HepG2 (cell line): ENCODE data around the gene TMEM14A. TPM values are rescaled to one million over a fixed set of nuclear protein-coding genes. Genes with fewer than 3 reads are reported as not detected.
A peak's percentile ranks its signal among the peaks of the same experiment; 100 is the strongest.

ENCODE experiments used
- EED ChIP-seq: sonication (generic); formaldehyde crosslinking; IDR thresholded peaks from 2 replicates; pipeline ENCODE4 v1.5.0; 2020; ENCODE audit warnings: mild to moderate bottlenecking, missing genetic modification reagents
- SMAD9 ChIP-seq: sonication (generic); formaldehyde crosslinking; IDR thresholded peaks from 2 replicates; pipeline ENCODE4 v1.5.1; 2020; ENCODE audit warnings: mild to moderate bottlenecking, missing genetic modification reagents
- ZNF224 ChIP-seq: sonication (generic); formaldehyde crosslinking; IDR thresholded peaks from 2 replicates; pipeline ENCODE4 v1.5.0; 2020; ENCODE audit warnings: mild to moderate bottlenecking, missing genetic modification reagents
- polyA plus RNA-seq, 8 experiments: library from polyadenylated mRNA; depleted of rRNA in 3 of 8; stranded (reverse) in 7 of 8; unstranded in 1 of 8; fragments of >200 nt; fragmentation: Illumina TruSeq in 4 of 8; extraction: Trizol in 4 of 8; gene quantifications; 2 replicates each; pipeline versions ENCODE4 v1.2.1 to v1.2.3, GENCODE V29; 2011 to 2016; ENCODE audit warnings: low read depth in 4 of 8, missing spikeins in 1 of 8, mixed read lengths in 1 of 8; ENCODE audit not compliant: insufficient read depth in 1 of 8
- total RNA-seq, 5 experiments: library from RNA; depleted of rRNA; stranded (reverse); fragments of >200 nt; fragmentation: Illumina TruSeq; extraction: Trizol; gene quantifications; 2 replicates each; pipeline ENCODE4 v1.2.3, GENCODE V29; 2016; ENCODE audit warnings: low read depth in 1 of 5
- TF ChIP-seq, protein P1 (sequence below): sonication (generic); formaldehyde crosslinking; IDR thresholded peaks from 2 replicates; pipeline ENCODE4 v1.5.1; 2020; ENCODE audit warnings: mild to moderate bottlenecking, missing genetic modification reagents, borderline replicate concordance
- TF ChIP-seq, protein P2 (sequence below): sonication (generic); formaldehyde crosslinking; IDR thresholded peaks from 2 replicates; pipeline ENCODE4 v1.4.0; 2020; ENCODE audit warnings: mild to moderate bottlenecking, missing genetic modification reagents

The TMEM14A gene
- total and polyA plus RNA-seq, 2 of the 13 experiments (the other 11 are each of a cell fraction or from before 2014, with no cell fraction given): 24.6 to 73.7 TPM

DNA sequence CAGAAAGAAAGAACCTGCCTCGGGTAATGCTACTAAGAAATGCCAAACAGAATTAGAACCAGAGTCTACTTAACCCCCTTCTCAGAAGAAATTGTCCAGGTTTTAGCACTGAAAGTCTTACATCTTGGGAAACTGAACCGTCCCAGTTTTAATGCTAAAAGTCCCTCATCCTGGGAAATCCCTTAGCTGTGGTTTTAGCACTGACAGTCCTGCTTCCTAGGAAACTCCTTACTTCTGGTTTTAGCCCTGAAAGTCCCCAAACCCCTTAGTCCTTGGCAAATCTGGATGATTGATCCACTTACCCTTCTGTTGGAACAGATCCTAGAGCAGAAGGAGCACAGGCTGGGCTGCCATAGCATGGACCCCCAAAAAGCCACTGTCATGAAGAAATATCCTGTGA, 4.8 kb upstream of the TMEM14A start (continued):
- TF ChIP-seq, protein P1, sequence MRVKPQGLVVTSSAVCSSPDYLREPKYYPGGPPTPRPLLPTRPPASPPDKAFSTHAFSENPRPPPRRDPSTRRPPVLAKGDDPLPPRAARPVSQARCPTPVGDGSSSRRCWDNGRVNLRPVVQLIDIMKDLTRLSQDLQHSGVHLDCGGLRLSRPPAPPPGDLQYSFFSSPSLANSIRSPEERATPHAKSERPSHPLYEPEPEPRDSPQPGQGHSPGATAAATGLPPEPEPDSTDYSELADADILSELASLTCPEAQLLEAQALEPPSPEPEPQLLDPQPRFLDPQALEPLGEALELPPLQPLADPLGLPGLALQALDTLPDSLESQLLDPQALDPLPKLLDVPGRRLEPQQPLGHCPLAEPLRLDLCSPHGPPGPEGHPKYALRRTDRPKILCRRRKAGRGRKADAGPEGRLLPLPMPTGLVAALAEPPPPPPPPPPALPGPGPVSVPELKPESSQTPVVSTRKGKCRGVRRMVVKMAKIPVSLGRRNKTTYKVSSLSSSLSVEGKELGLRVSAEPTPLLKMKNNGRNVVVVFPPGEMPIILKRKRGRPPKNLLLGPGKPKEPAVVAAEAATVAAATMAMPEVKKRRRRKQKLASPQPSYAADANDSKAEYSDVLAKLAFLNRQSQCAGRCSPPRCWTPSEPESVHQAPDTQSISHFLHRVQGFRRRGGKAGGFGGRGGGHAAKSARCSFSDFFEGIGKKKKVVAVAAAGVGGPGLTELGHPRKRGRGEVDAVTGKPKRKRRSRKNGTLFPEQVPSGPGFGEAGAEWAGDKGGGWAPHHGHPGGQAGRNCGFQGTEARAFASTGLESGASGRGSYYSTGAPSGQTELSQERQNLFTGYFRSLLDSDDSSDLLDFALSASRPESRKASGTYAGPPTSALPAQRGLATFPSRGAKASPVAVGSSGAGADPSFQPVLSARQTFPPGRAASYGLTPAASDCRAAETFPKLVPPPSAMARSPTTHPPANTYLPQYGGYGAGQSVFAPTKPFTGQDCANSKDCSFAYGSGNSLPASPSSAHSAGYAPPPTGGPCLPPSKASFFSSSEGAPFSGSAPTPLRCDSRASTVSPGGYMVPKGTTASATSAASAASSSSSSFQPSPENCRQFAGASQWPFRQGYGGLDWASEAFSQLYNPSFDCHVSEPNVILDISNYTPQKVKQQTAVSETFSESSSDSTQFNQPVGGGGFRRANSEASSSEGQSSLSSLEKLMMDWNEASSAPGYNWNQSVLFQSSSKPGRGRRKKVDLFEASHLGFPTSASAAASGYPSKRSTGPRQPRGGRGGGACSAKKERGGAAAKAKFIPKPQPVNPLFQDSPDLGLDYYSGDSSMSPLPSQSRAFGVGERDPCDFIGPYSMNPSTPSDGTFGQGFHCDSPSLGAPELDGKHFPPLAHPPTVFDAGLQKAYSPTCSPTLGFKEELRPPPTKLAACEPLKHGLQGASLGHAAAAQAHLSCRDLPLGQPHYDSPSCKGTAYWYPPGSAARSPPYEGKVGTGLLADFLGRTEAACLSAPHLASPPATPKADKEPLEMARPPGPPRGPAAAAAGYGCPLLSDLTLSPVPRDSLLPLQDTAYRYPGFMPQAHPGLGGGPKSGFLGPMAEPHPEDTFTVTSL (CRISPR knock-in tag): no peak
- no peak for TF ChIP-seq ZNF224 (CRISPR knock-in tag)
- no peak for TF ChIP-seq SMAD9 (CRISPR knock-in tag)
- TF ChIP-seq, protein P2, sequence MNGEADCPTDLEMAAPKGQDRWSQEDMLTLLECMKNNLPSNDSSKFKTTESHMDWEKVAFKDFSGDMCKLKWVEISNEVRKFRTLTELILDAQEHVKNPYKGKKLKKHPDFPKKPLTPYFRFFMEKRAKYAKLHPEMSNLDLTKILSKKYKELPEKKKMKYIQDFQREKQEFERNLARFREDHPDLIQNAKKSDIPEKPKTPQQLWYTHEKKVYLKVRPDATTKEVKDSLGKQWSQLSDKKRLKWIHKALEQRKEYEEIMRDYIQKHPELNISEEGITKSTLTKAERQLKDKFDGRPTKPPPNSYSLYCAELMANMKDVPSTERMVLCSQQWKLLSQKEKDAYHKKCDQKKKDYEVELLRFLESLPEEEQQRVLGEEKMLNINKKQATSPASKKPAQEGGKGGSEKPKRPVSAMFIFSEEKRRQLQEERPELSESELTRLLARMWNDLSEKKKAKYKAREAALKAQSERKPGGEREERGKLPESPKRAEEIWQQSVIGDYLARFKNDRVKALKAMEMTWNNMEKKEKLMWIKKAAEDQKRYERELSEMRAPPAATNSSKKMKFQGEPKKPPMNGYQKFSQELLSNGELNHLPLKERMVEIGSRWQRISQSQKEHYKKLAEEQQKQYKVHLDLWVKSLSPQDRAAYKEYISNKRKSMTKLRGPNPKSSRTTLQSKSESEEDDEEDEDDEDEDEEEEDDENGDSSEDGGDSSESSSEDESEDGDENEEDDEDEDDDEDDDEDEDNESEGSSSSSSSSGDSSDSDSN: peak; percentile 26; the same call in 1 of the 2 replicates
- TF ChIP-seq EED (CRISPR knock-in tag): no peak
- TF ChIP-seq, all 625 proteins: peak for 4
